ENCODE results near the gene EDDM3A. TPM values are rescaled to one million over a fixed set of nuclear protein-coding genes. Genes with fewer than 3 reads are reported as not detected.

Gene EDDM3A
- total RNA-seq, 1 donor from 2014 or later, result not detected

DNA sequence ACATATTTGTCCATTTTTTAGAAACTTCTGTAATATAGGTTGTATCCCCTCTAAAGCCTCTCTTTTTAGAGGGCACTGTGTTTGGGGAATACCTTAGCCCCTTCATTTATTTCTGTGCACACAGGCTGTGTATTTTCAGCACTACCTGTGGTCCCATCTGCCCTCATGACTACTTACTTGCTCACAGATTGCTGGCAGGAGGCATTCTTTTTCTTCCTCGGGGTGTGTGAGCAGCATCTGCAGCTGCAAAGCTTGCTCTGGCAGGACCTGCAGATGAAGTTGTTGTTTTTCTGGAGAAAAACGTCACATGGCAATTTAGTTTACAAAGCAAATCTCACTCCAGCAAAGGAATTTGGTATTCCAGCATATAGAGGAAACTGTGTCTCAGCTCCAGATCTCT is 32.8 kb upstream of the EDDM3A start:
- Mint-ChIP-seq H3K27ac (no peak overlapping the region), H3K36me3 (ENCODE audit: insufficient read depth) (no peaks in the 10 kb centered on the region)

GRCh38 chr14:20714593-20715250 is 31.0 kb upstream of the EDDM3A start:
- H3K36me3 Mint-ChIP-seq (ENCODE audit: insufficient read depth), result no peaks in the 10 kb centered on the region
- no peak overlapping the region for H3K4me3 Mint-ChIP-seq (ENCODE audit: low read depth)
- peaks cover 10% of the 10 kb centered on the region for H3K4me1 Mint-ChIP-seq (ENCODE audit: low read depth)
- no peaks in the 10 kb centered on the region for H3K9me3 Mint-ChIP-seq (ENCODE audit: low read depth)
- H3K27me3 Mint-ChIP-seq, result no peaks in the 10 kb centered on the region
- TF ChIP-seq, protein P1, sequence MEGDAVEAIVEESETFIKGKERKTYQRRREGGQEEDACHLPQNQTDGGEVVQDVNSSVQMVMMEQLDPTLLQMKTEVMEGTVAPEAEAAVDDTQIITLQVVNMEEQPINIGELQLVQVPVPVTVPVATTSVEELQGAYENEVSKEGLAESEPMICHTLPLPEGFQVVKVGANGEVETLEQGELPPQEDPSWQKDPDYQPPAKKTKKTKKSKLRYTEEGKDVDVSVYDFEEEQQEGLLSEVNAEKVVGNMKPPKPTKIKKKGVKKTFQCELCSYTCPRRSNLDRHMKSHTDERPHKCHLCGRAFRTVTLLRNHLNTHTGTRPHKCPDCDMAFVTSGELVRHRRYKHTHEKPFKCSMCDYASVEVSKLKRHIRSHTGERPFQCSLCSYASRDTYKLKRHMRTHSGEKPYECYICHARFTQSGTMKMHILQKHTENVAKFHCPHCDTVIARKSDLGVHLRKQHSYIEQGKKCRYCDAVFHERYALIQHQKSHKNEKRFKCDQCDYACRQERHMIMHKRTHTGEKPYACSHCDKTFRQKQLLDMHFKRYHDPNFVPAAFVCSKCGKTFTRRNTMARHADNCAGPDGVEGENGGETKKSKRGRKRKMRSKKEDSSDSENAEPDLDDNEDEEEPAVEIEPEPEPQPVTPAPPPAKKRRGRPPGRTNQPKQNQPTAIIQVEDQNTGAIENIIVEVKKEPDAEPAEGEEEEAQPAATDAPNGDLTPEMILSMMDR (IDR thresholded peaks at IDR 0.05; ENCODE audit: unreplicated experiment), result no peak
- DNase-seq (ENCODE audit: low spot score, unreplicated experiment), result no peak
- no peak overlapping the region for H3K27ac Mint-ChIP-seq

More for the DNA sequence above, 32.8 kb upstream of the EDDM3A start:
- no peak for DNase-seq (ENCODE audit: low spot score, unreplicated experiment)
- TF ChIP-seq, protein P1 (IDR thresholded peaks at IDR 0.05; ENCODE audit: unreplicated experiment), result no peak
- Mint-ChIP-seq H3K4me3 (ENCODE audit: low read depth) (no peak overlapping the region), H3K27me3 (no peaks in the 10 kb centered on the region), H3K9me3 (ENCODE audit: low read depth) (no peaks in the 10 kb centered on the region), H3K4me1 (ENCODE audit: low read depth) (peaks cover 6% of the 10 kb centered on the region)

DNA sequence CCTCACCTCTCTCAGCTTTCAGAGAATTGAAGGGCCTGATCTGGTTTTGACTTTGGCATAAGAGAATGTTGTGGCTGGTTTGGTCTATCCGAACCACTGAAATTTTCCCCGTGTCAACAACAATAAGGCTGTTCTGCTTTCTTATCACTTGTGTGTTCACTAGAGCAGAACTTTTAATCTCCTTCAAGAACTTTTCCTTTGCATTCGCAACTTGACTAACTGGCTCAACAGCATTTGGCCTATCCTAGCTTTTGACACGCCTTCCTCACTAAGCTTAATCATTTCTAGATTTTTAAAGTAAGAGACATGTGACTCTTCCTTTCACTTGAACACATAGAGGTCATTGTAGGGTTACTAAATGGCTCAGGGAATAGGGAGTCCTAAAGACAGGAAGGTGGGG is 25.9 kb upstream of the EDDM3A start:
- H3K9me3 Mint-ChIP-seq (ENCODE audit: low read depth), result no peaks in the 10 kb centered on the region
- TF ChIP-seq, protein P1 (IDR thresholded peaks at IDR 0.05; ENCODE audit: unreplicated experiment), result no peak
- H3K27ac Mint-ChIP-seq, result peak overlapping the region; percentile 40
- peak overlapping the region; percentile 2 for H3K4me3 Mint-ChIP-seq (ENCODE audit: low read depth)
- H3K27me3 Mint-ChIP-seq, result no peaks in the 10 kb centered on the region
- H3K4me1 Mint-ChIP-seq (ENCODE audit: low read depth), result peaks cover 10% of the 10 kb centered on the region
- peaks cover 1% of the 10 kb centered on the region for H3K36me3 Mint-ChIP-seq (ENCODE audit: insufficient read depth)
- DNase-seq (ENCODE audit: low spot score, unreplicated experiment), result no peak

- no peak overlapping the region for H3K27ac Mint-ChIP-seq
These were observed 24.9 kb upstream of the EDDM3A start for GRCh38 chr14:20720741-20721140.

DNA sequence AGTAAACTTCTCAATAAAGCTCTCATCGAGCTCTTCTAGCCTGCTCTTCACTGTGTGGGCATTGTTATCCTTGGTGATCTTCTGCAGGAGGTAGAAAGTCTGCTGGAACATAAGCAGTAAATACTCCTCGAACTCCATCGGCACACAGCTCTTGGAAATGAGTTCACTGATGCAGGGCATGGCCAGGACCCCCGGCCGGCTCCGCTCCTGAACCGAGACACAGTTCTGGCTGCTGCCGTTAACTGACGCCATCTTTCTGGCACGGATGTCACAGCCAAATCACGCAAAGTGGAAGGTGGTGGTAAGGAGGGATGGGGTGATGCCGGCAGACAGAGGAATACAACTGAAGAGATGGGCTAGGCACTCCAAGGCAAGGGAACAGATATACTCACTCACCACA is 23.7 kb upstream of the EDDM3A start:
- Mint-ChIP-seq H3K9me3 (ENCODE audit: low read depth) (no peaks in the 10 kb centered on the region), H3K4me1 (ENCODE audit: low read depth) (peaks cover 16% of the 10 kb centered on the region), H3K27me3 (peaks cover 4% of the 10 kb centered on the region), H3K36me3 (ENCODE audit: insufficient read depth) (peaks cover 1% of the 10 kb centered on the region), H3K27ac (no peak overlapping the region), H3K4me3 (ENCODE audit: low read depth) (no peak overlapping the region)
- TF ChIP-seq, protein P1 (IDR thresholded peaks at IDR 0.05; ENCODE audit: unreplicated experiment), result no peak
- no peak for DNase-seq (ENCODE audit: low spot score, unreplicated experiment)

More at GRCh38 chr14:20720741-20721140, 24.9 kb upstream of the EDDM3A start:
- Mint-ChIP-seq H3K27me3 (no peaks in the 10 kb centered on the region), H3K4me3 (ENCODE audit: low read depth) (no peak overlapping the region), H3K9me3 (ENCODE audit: low read depth) (no peaks in the 10 kb centered on the region), H3K36me3 (ENCODE audit: insufficient read depth) (peaks cover 1% of the 10 kb centered on the region), H3K4me1 (ENCODE audit: low read depth) (peaks cover 10% of the 10 kb centered on the region)
- DNase-seq (ENCODE audit: low spot score, unreplicated experiment), result no peak
- TF ChIP-seq, protein P1 (IDR thresholded peaks at IDR 0.05; ENCODE audit: unreplicated experiment), result no peak

Measured in progenitor cell of endocrine pancreas (in vitro differentiated cells).